Keratinocyte (primary cell): ENCODE measurements around the gene ZNF425. TPM values are rescaled to one million over a fixed set of nuclear protein-coding genes. Genes with fewer than 3 reads are reported as not detected.

ENCODE experiments used
- DNase-seq: peaks from one replicate; pipeline ENCODE4 v3.0.0-alpha.2; 2011; ENCODE audit warnings: low read depth, missing footprints, low spot score
- FAIRE-seq: peaks from 2 replicates; lab custom pipeline; 2011; peaks lifted over from hg19 to GRCh38; lab: Jason Lieb, UNC
- H2AFZ ChIP-seq: 2 replicates; pipeline ENCODE4 v1.6.0; 2012; ENCODE audit warnings: low read length, control low read depth, inconsistent platforms; ENCODE audit not compliant: control insufficient read depth
- H3K27ac ChIP-seq: 2 replicates; pipeline ENCODE4 v1.5.1; 2011; ENCODE audit warnings: low read length; ENCODE audit not compliant: control insufficient read depth, insufficient read depth
- H3K27me3 ChIP-seq: 3 replicates; pipeline ENCODE4 v1.6.0; 2011; ENCODE audit warnings: low read length; ENCODE audit not compliant: control insufficient read depth, insufficient read depth; ENCODE audit errors: extremely low read depth
- H3K36me3 ChIP-seq, 2 experiments: 2 replicates in 1 of 2; 3 replicates in 1 of 2; pipeline ENCODE4 v1.5.1; 2011; ENCODE audit warnings: low read length in 2 of 2, mild to moderate bottlenecking in 1 of 2; ENCODE audit not compliant: control insufficient read depth in 2 of 2, insufficient read depth in 2 of 2; ENCODE audit errors: extremely low read depth in 1 of 2
- H3K4me1 ChIP-seq: 3 replicates; pipeline ENCODE4 v1.5.1; 2011; ENCODE audit warnings: low read length; ENCODE audit not compliant: control insufficient read depth, insufficient read depth; ENCODE audit errors: extremely low read depth
- H3K4me2 ChIP-seq: 3 replicates; pipeline ENCODE4 v1.6.0; 2011; ENCODE audit warnings: low read depth, low read length; ENCODE audit not compliant: control insufficient read depth, insufficient read depth; ENCODE audit errors: extremely low read depth
- H3K4me3 ChIP-seq, 3 experiments: fragments of 200-600 bp in 1 of 3; sonication (generic) in 1 of 3; 2 replicates in 2 of 3; 3 replicates in 1 of 3; pipeline ENCODE4 v1.5.1; 2011 to 2016; ENCODE audit warnings: low read length in 3 of 3, mild to moderate bottlenecking in 3 of 3, control low read depth in 2 of 3, inconsistent platforms in 1 of 3, low read depth in 1 of 3, mixed read lengths in 1 of 3, mixed run types in 1 of 3, moderate library complexity in 1 of 3; ENCODE audit not compliant: control insufficient read depth in 2 of 3, insufficient read depth in 2 of 3; ENCODE audit errors: extremely low read depth in 1 of 3
- H3K79me2 ChIP-seq: 2 replicates; pipeline ENCODE4 v1.6.0; 2012; ENCODE audit warnings: low read length; ENCODE audit not compliant: control insufficient read depth, insufficient read depth
- H3K9ac ChIP-seq: 3 replicates; pipeline ENCODE4 v1.6.0; 2011; ENCODE audit warnings: low read length; ENCODE audit not compliant: control insufficient read depth, insufficient read depth; ENCODE audit errors: extremely low read depth
- H3K9me1 ChIP-seq: 3 replicates; pipeline ENCODE4 v1.6.0; 2011; ENCODE audit warnings: low read length; ENCODE audit not compliant: control insufficient read depth, insufficient read depth; ENCODE audit errors: extremely low read depth
- H3K9me3 ChIP-seq: 2 replicates; pipeline ENCODE4 v1.5.1; 2012; ENCODE audit warnings: low read depth, low read length; ENCODE audit not compliant: control insufficient read depth
- H4K20me1 ChIP-seq: 3 replicates; pipeline ENCODE4 v1.6.0; 2011; ENCODE audit warnings: low read length; ENCODE audit not compliant: control insufficient read depth, insufficient read depth; ENCODE audit errors: extremely low read depth
- EZH2 ChIP-seq: IDR thresholded peaks from one replicate; pipeline ENCODE4 v1.6.1; 2012; ENCODE audit warnings: inconsistent platforms, mild to moderate bottlenecking, low read length, moderate library complexity
- dilution Hi-C: fragments of 300-500 bp; cut with MboI; formaldehyde crosslinking; loops from one replicate; pipeline ENCODE4 v1.7.0; 2020; ENCODE audit warnings: low sequenced_read_pairs; ENCODE audit not compliant: extremely low pct_ligation_motif_present
- polyA plus RNA-seq, 5 experiments: library from polyadenylated mRNA; depleted of rRNA in 3 of 5; stranded (reverse) in 3 of 5; stranded (forward) in 1 of 5; unstranded in 1 of 5; fragments of >200 nt; gene quantifications; 1 replicate in 1 of 5; 2 replicates in 3 of 5; 3 replicates in 1 of 5; pipeline versions ENCODE4 v1.2.1 to v1.2.3, GENCODE V29; 2011 to 2012; ENCODE audit warnings: missing spikeins in 2 of 5, low read depth in 1 of 5, low replicate concordance in 1 of 5
- TF ChIP-seq, protein P1 (sequence below), 3 experiments: IDR thresholded peaks in 1 of 3; conservative IDR thresholded peaks in 1 of 3; optimal IDR thresholded peaks in 1 of 3; 2 replicates in 2 of 3; 3 replicates in 1 of 3; pipeline versions ENCODE3 to v1.5.1; 2011; ENCODE audit warnings: low read length in 3 of 3, mild to moderate bottlenecking in 3 of 3, moderate library complexity in 2 of 3, control low read depth in 1 of 3, inconsistent platforms in 1 of 3; ENCODE audit not compliant: insufficient read depth in 2 of 3; ENCODE audit errors: extremely low read depth in 1 of 3

Gene ZNF425
- polyA plus RNA-seq, 1 donor (not counting 4 experiments of a cell fraction or from before 2014, with no cell fraction given): 1.8 TPM

DNA sequence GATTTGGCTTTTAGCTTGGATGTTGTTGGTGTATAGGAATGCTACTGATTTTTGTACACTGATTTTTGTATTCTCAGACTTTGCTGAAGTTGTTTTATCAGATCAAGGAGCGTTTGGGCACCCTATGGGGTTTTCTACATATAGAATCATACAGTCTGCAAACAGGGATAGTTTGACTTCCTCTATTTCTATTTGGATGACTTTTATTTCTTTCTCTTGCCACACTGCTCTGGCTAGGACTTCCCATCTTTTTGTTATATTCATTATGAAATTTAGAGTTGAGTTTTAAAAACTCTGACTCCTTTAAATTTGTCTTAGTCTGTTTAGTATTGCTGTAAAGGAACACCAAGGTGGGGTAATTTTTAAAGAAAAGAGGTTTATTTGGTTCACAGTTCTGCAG is 40.3 kb downstream of the ZNF425 start:
- dilution Hi-C loops: no loop called here
- H4K20me1 ChIP-seq: no peaks in the 10 kb centered on the region
- TF ChIP-seq EZH2: no peak
- TF ChIP-seq, protein P1, sequence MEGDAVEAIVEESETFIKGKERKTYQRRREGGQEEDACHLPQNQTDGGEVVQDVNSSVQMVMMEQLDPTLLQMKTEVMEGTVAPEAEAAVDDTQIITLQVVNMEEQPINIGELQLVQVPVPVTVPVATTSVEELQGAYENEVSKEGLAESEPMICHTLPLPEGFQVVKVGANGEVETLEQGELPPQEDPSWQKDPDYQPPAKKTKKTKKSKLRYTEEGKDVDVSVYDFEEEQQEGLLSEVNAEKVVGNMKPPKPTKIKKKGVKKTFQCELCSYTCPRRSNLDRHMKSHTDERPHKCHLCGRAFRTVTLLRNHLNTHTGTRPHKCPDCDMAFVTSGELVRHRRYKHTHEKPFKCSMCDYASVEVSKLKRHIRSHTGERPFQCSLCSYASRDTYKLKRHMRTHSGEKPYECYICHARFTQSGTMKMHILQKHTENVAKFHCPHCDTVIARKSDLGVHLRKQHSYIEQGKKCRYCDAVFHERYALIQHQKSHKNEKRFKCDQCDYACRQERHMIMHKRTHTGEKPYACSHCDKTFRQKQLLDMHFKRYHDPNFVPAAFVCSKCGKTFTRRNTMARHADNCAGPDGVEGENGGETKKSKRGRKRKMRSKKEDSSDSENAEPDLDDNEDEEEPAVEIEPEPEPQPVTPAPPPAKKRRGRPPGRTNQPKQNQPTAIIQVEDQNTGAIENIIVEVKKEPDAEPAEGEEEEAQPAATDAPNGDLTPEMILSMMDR (optimal IDR thresholded peaks at IDR 0.05 in 1 of 3, IDR thresholded peaks at IDR 0.05 in 1 of 3, conservative IDR thresholded peaks at IDR 0.05 in 1 of 3; ENCODE audit: extremely low read depth in 1 of 3, insufficient read depth in 2 of 3, low read length in 3 of 3): no peak
- no peak overlapping the region for H3K4me3 ChIP-seq
- no peaks in the 10 kb centered on the region for H3K4me1 ChIP-seq
- FAIRE-seq: no peak
- H3K9ac ChIP-seq: no peak overlapping the region
- H3K27ac ChIP-seq: no peak overlapping the region
- DNase-seq: no peak
- no peaks in the 10 kb centered on the region for H3K9me1 ChIP-seq
- H3K9me3 ChIP-seq: no peaks in the 10 kb centered on the region
- no peak overlapping the region for H3K4me2 ChIP-seq
- no peaks in the 10 kb centered on the region for H3K36me3 ChIP-seq
- H2AFZ ChIP-seq: no peak overlapping the region
- peaks cover 32% of the 10 kb centered on the region for H3K79me2 ChIP-seq
- H3K27me3 ChIP-seq: no peaks in the 10 kb centered on the region

DNA sequence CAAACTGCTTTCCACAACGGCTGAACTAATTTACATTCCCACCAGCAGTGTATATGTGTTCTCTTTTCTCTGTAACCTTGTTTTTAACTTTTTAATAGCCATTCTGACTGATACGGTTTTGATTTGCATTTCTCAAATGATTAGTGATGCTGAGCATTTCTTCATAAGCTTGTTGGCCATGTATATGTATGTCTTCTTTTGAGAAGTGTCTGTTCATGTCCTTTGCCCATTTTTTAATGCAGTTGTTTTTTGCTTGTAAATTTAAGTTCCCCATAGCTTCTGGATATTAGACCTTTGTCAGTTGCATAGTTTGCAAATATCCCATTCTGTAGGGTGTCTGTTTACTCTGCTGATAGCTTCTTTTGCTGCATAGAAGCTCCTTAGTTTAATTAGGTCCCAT is 41.7 kb downstream of the ZNF425 start:
- Histone ChIP-seq H3K27ac (no peak overlapping the region), H3K4me3 (no peak overlapping the region), H3K9me3 (no peaks in the 10 kb centered on the region), H2AFZ (no peak overlapping the region), H3K9ac (no peak overlapping the region), H4K20me1 (no peaks in the 10 kb centered on the region), H3K36me3 (no peaks in the 10 kb centered on the region), H3K9me1 (no peaks in the 10 kb centered on the region), H3K27me3 (no peaks in the 10 kb centered on the region), H3K4me1 (no peaks in the 10 kb centered on the region), H3K4me2 (no peak overlapping the region), H3K79me2 (peaks cover 24% of the 10 kb centered on the region)
- DNase-seq (no peak), FAIRE-seq (no peak)
- TF ChIP-seq EZH2: no peak
- TF ChIP-seq, protein P1 (optimal IDR thresholded peaks at IDR 0.05 in 1 of 3, IDR thresholded peaks at IDR 0.05 in 1 of 3, conservative IDR thresholded peaks at IDR 0.05 in 1 of 3; ENCODE audit: extremely low read depth in 1 of 3, insufficient read depth in 2 of 3, low read length in 3 of 3): no peak
- dilution Hi-C loops: no loop called here
